Panc1 (cell line): ENCODE results near the gene AGR3. TPM values are rescaled to one million over a fixed set of nuclear protein-coding genes. Genes with fewer than 3 reads are reported as not detected.

Experiments used
- ATAC-seq: fragments of 200-7000 bp; cut with Tn5 transposase; 2 replicates; pipeline ENCODE4 v1.9.1; 2020; ENCODE audit warnings: mild to moderate bottlenecking, moderate library complexity
- BruUV-seq: library from RNA; stranded (reverse); fragments of 400-500 nt; replicated peaks from 2 replicates; lab custom pipeline; 2021; lab: Mats Ljungman, UMichigan
- CTCF ChIA-PET: fragments of 300-600 bp; sonication (Branson Sonifier 250); formaldehyde crosslinking; loops from one replicate; lab custom pipeline; 2022; ENCODE audit warnings: antibody characterized with exemption; lab: Charles Lee
- POLR2A ChIA-PET: fragments of 300-600 bp; sonication (Branson Sonifier 250); formaldehyde crosslinking; loops from one replicate; lab custom pipeline; 2022; ENCODE audit warnings: antibody characterized with exemption; lab: Charles Lee
- DNase-seq: peaks from one replicate; pipeline ENCODE4 v3.0.0-alpha.2; 2010; ENCODE audit warnings: low read depth, low spot score
- H3K27ac ChIP-seq: 2 replicates; pipeline ENCODE4 v1.5.1; 2011; ENCODE audit warnings: mild to moderate bottlenecking, low read length, inconsistent platforms
- H3K27me3 ChIP-seq: fragments of 200-500 bp; sonication (Bioruptor generic); 2 replicates; pipeline ENCODE4 v1.6.0; 2014; ENCODE audit warnings: low read length, inconsistent platforms; ENCODE audit not compliant: control insufficient read depth, insufficient read depth
- H3K36me3 ChIP-seq: fragments of 200-500 bp; sonication (Bioruptor generic); 2 replicates; pipeline ENCODE4 v1.5.1; 2014; ENCODE audit warnings: inconsistent platforms, mild to moderate bottlenecking, low read length, moderate library complexity; ENCODE audit not compliant: control insufficient read depth, insufficient read depth
- H3K4me1 ChIP-seq: 2 replicates; pipeline ENCODE4 v1.5.1; 2011; ENCODE audit warnings: inconsistent platforms, mild to moderate bottlenecking, low read length, moderate library complexity; ENCODE audit not compliant: control insufficient read depth, insufficient read depth
- H3K4me3 ChIP-seq, 2 experiments: 2 replicates each; pipeline ENCODE4 v1.5.1; 2011 to 2012; ENCODE audit warnings: low read depth in 2 of 2, low read length in 2 of 2, mild to moderate bottlenecking in 2 of 2, inconsistent platforms in 1 of 2, moderate library complexity in 1 of 2
- H3K9me3 ChIP-seq: fragments of 200-500 bp; sonication (Bioruptor generic); 2 replicates; pipeline ENCODE4 v1.5.1; 2014; ENCODE audit warnings: low read depth, mild to moderate bottlenecking, inconsistent platforms, low read length, moderate library complexity; ENCODE audit not compliant: control insufficient read depth, insufficient read depth
- POLR2AphosphoS5 ChIP-seq: IDR thresholded peaks from 2 replicates; pipeline ENCODE4 v1.6.1; 2012; ENCODE audit warnings: mild to moderate bottlenecking, low read depth, low read length, moderate library complexity
- SIN3A ChIP-seq: IDR thresholded peaks from 2 replicates; pipeline ENCODE4 v1.6.1; 2012; ENCODE audit warnings: low read depth, mild to moderate bottlenecking, low read length, moderate library complexity, borderline replicate concordance; ENCODE audit not compliant: insufficient read depth
- in situ Hi-C: cut with HindIII; loops from 2 replicates; pipeline ENCODE4 v1.10.0; 2016; ENCODE audit warnings: low sequenced_read_pairs, low pct_unique_long_range_greater_than_20kb
- intact Hi-C: fragments of 100-400 bp; cut with micrococcal nuclease; formaldehyde crosslinking; loops from one replicate; pipeline ENCODE4 v1.10.0; 2022; ENCODE audit not compliant: unreplicated experiment
- total RNA-seq: library from RNA; stranded (reverse); gene quantifications from one replicate; pipeline ENCODE4 v1.2.1, GENCODE V29; 2021; ENCODE audit not compliant: unreplicated experiment
- TF ChIP-seq, protein P1 (sequence below), 2 experiments: IDR thresholded peaks; 2 replicates each; pipeline ENCODE4 v1.6.1; 2011 to 2012; ENCODE audit warnings: low read depth in 2 of 2, control low read depth in 1 of 2, low read length in 1 of 2, mild to moderate bottlenecking in 1 of 2, moderate library complexity in 1 of 2; ENCODE audit not compliant: insufficient read depth in 1 of 2
- TF ChIP-seq, protein P2 (sequence below): fragments of 450-650 bp; IDR thresholded peaks from 2 replicates; pipeline ENCODE4 v1.5.1; 2017; ENCODE audit warnings: mild to moderate bottlenecking

Gene AGR3
- total RNA-seq, 1 experiment from 2014 or later: not detected

DNA sequence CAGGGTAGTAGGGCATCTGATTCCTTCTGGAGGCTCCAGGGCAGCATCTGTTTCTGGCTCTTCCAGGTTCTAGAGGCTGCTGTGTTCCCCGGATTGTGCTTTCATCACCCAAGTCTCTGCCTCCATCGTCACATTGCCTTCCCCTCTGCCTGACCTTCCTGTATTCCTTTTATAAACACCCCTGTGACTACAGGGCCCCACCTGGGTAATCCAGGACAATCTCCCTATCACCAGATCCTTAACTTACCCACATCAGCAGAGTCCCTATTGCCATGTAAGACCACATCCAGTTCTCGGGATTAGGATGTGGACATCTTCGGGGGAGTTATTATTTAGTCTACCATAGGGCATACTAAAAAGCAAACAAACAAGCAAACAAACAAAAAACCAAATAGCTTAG, 39.4 kb upstream of the AGR3 start:
- Histone ChIP-seq H3K4me1 (0 out of 2 replicates have a peak, but pooled peaks cover 3% of the 10 kb centered on the region), H3K27me3 (no peaks in the 10 kb centered on the region), H3K9me3 (no peaks in the 10 kb centered on the region), H3K4me3 (no peak overlapping the region), H3K27ac (no peak overlapping the region), H3K36me3 (no peaks in the 10 kb centered on the region)
- in situ Hi-C loops (no loop called here), intact Hi-C loops (no loop called here)
- no peak for ATAC-seq
- POLR2A ChIA-PET: no interaction called here
- DNase-seq: no peak
- CTCF ChIA-PET: no interaction called here
- no peak for TF ChIP-seq POLR2AphosphoS5
- TF ChIP-seq, protein P1, sequence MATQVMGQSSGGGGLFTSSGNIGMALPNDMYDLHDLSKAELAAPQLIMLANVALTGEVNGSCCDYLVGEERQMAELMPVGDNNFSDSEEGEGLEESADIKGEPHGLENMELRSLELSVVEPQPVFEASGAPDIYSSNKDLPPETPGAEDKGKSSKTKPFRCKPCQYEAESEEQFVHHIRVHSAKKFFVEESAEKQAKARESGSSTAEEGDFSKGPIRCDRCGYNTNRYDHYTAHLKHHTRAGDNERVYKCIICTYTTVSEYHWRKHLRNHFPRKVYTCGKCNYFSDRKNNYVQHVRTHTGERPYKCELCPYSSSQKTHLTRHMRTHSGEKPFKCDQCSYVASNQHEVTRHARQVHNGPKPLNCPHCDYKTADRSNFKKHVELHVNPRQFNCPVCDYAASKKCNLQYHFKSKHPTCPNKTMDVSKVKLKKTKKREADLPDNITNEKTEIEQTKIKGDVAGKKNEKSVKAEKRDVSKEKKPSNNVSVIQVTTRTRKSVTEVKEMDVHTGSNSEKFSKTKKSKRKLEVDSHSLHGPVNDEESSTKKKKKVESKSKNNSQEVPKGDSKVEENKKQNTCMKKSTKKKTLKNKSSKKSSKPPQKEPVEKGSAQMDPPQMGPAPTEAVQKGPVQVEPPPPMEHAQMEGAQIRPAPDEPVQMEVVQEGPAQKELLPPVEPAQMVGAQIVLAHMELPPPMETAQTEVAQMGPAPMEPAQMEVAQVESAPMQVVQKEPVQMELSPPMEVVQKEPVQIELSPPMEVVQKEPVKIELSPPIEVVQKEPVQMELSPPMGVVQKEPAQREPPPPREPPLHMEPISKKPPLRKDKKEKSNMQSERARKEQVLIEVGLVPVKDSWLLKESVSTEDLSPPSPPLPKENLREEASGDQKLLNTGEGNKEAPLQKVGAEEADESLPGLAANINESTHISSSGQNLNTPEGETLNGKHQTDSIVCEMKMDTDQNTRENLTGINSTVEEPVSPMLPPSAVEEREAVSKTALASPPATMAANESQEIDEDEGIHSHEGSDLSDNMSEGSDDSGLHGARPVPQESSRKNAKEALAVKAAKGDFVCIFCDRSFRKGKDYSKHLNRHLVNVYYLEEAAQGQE (IDR thresholded peaks at IDR 0.05; ENCODE audit: insufficient read depth in 1 of 2, low read depth in 2 of 2, low read length in 1 of 2): no peak
- BruUV-seq: no TSS peak

DNA sequence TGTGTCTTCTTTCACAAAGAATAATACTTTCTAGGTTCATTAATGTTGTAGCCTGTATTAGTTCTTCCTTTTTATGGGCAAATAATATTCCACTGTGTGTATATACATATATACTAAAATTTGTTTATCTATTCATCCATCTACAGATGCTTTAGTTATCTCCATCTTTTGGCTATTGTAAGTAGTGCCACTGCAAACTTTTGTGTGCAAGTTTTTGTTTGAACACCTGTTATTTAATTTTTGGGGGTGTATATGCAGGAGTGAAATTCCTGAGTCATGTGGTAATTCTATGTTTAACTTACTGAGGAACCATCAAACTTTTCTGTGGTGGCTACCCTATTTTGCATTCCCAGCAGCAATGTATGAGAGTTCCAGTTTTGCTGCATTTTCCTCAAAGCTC, 37.7 kb upstream of the AGR3 start:
- TF ChIP-seq SIN3A: no peak
- intact Hi-C loops (loop anchor here (2.0 kb wide), 1 partner anchor 225 kb away; no protein-coding TSS in a partner anchor), in situ Hi-C loops (no loop called here)
- H3K4me1 ChIP-seq: 0 out of 2 replicates have a peak, but pooled peaks cover 4% of the 10 kb centered on the region
- H3K9me3 ChIP-seq: 0 out of 2 replicates have a peak, but pooled peaks cover 4% of the 10 kb centered on the region
- H3K36me3 ChIP-seq: no peaks in the 10 kb centered on the region
- ChIA-PET CTCF (interaction anchor here (1.0 kb wide), 1 partner anchor 28 kb away, joined by 4 read pairs; no protein-coding TSS in a partner anchor), POLR2A (no interaction called here)
- BruUV-seq: no TSS peak
- ATAC-seq (no peak), DNase-seq (no peak)
- H3K27me3 ChIP-seq: no peaks in the 10 kb centered on the region
- no peak overlapping the region for H3K4me3 ChIP-seq
- no peak overlapping the region; the same call in 1 of the 2 replicates for H3K27ac ChIP-seq

DNA sequence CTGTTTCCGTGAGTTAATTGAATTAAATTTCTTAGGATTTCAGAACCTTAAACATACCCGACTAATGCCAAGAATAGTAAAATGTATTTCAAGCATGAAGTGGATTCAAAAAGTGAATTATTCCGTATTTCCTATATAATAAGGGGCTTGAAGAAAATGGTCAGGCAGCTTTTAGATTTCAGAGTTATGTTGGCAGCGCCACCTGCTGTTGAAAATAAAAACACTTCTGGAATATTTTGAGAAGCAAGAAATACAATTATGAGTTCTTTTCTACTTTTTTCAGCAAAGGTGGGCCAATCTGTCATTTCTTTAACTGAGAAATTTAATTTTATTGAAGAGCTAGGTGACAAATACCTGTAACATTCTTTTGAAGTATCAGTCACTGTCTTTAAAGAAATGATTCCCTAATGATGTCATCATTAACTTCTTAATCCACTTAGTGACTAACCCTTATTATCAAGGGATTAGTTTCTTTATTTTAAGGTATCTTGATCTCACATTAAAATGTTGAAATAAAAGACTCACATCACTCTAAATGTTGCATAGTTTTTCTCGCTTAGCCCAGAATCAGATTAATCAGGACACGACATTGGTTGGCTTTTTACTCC, 36.6 kb upstream of the AGR3 start:
- H3K27ac ChIP-seq: peak overlapping the region; percentile 29; the same call in 1 of the 2 replicates
- TF ChIP-seq SIN3A: no peak
- TF ChIP-seq, protein P2, sequence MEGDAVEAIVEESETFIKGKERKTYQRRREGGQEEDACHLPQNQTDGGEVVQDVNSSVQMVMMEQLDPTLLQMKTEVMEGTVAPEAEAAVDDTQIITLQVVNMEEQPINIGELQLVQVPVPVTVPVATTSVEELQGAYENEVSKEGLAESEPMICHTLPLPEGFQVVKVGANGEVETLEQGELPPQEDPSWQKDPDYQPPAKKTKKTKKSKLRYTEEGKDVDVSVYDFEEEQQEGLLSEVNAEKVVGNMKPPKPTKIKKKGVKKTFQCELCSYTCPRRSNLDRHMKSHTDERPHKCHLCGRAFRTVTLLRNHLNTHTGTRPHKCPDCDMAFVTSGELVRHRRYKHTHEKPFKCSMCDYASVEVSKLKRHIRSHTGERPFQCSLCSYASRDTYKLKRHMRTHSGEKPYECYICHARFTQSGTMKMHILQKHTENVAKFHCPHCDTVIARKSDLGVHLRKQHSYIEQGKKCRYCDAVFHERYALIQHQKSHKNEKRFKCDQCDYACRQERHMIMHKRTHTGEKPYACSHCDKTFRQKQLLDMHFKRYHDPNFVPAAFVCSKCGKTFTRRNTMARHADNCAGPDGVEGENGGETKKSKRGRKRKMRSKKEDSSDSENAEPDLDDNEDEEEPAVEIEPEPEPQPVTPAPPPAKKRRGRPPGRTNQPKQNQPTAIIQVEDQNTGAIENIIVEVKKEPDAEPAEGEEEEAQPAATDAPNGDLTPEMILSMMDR: peak; percentile 81; the same call in 1 of the 2 replicates
- H3K27me3 ChIP-seq: no peaks in the 10 kb centered on the region
- intact Hi-C loops (loop anchor here (1.0 to 2.0 kb wide), 2 partner anchors 27 to 224 kb away; no protein-coding TSS in a partner anchor), in situ Hi-C loops (no loop called here)
- DNase-seq (peak; percentile 32), ATAC-seq (no peak; the same call in 1 of the 2 replicates)
- CTCF ChIA-PET: interaction anchor here (0.7 to 1.4 kb wide), 8 partner anchors 11 to 223 kb away, joined by 3 to 9 read pairs (median 4); no protein-coding TSS in a partner anchor
- BruUV-seq: no TSS peak
- no peak overlapping the region for H3K4me3 ChIP-seq
- H3K9me3 ChIP-seq: 0 out of 2 replicates have a peak, but pooled peaks cover 4% of the 10 kb centered on the region
- 0 out of 2 replicates have a peak, but pooled peaks cover 4% of the 10 kb centered on the region for H3K4me1 ChIP-seq
- no peaks in the 10 kb centered on the region for H3K36me3 ChIP-seq
- POLR2A ChIA-PET: no interaction called here
